Lung (tissue), 12 donors: ENCODE measurements around the gene C1RL. TPM values are rescaled to one million over a fixed set of nuclear protein-coding genes. Genes with fewer than 3 reads are reported as not detected.
A peak's percentile ranks its signal among the peaks of the same experiment; 100 is the strongest.

ENCODE experiments used
- ATAC-seq: fragments of 200-7000 bp; cut with Tn5 transposase; one replicate; pipeline ENCODE4 v1.9.1; 2020; ENCODE audit warnings: moderate number of reproducible peaks; ENCODE audit not compliant: insufficient read depth, low FRiP score
- DNase-seq, 3 donors: peaks; one replicate each; pipeline ENCODE4 v3.0.0-alpha.2; 2013 to 2017
- H3K27ac ChIP-seq, 2 donors: one replicate each; pipeline ENCODE4 v1.5.1; 2013; ENCODE audit warnings: mild to moderate bottlenecking in 2 of 2, moderate library complexity in 2 of 2, control low read depth in 1 of 2, inconsistent platforms in 1 of 2, low read depth in 1 of 2, low read length in 1 of 2
- H3K27me3 ChIP-seq, 3 donors: one replicate each; pipeline ENCODE4 v1.5.1; 2013; ENCODE audit warnings: low read length in 2 of 3; ENCODE audit not compliant: control insufficient read depth in 3 of 3, insufficient read depth in 3 of 3
- H3K36me3 ChIP-seq, 4 donors: one replicate each; pipeline ENCODE4 v1.5.1; 2013; ENCODE audit warnings: low read length in 4 of 4, mild to moderate bottlenecking in 1 of 4, moderate library complexity in 1 of 4; ENCODE audit not compliant: control insufficient read depth in 4 of 4, insufficient read depth in 4 of 4
- H3K4me1 ChIP-seq, 5 donors: one replicate each; pipeline ENCODE4 v1.5.1; 2013; ENCODE audit warnings: low read length in 5 of 5, mild to moderate bottlenecking in 2 of 5, moderate library complexity in 1 of 5; ENCODE audit not compliant: control insufficient read depth in 5 of 5, insufficient read depth in 5 of 5
- H3K4me3 ChIP-seq: one replicate; pipeline ENCODE4 v1.5.1; 2013; ENCODE audit warnings: mild to moderate bottlenecking, control low read depth, moderate library complexity
- H3K9ac ChIP-seq, 2 donors: one replicate each; pipeline ENCODE4 v1.5.1; 2013; ENCODE audit warnings: low read length in 2 of 2, control low read depth in 1 of 2; ENCODE audit not compliant: insufficient read depth in 1 of 2
- H3K9me3 ChIP-seq, 4 donors: one replicate each; pipeline ENCODE4 v1.5.1; 2013; ENCODE audit warnings: low read length in 3 of 4, mild to moderate bottlenecking in 1 of 4, moderate library complexity in 1 of 4; ENCODE audit not compliant: control insufficient read depth in 4 of 4, insufficient read depth in 3 of 4
- CTCF ChIP-seq: IDR thresholded peaks from 2 replicates; pipeline ENCODE4 v1.5.1; 2012; ENCODE audit warnings: mild to moderate bottlenecking; ENCODE audit errors: control extremely low read depth, extremely low read depth
- WGBS, 2 donors: extraction: QIAGEN DNeasy Blood & Tissue Kit; methylation state at CpG; one replicate each; pipeline ENCODE4 v1.1.7; 2013; 5-methylcytosine and 5-hydroxymethylcytosine counted together
- polyA plus RNA-seq, 2 donors: library from polyadenylated mRNA; stranded (reverse); fragments of 200-250 nt; gene quantifications; one replicate each; pipeline ENCODE4 v1.2.1, GENCODE V29; 2013
- total RNA-seq, 2 donors: library from RNA; depleted of rRNA in 1 of 2; stranded (reverse); fragments of >200 nt in 1 of 2; gene quantifications; one replicate each; pipeline ENCODE4 v1.2.1, GENCODE V29; 2014 to 2021
- donor health status: control.
- donor health status: control.
- donor health status: Bipolar disorder and iron deficiency.
- donor health status: healthy.
- donor health status: DM: yes; HTN: yes; CAD: no.

The C1RL gene
- total and polyA plus RNA-seq, 4 donors: 60.5 to 116 (median 86.5) TPM

DNA sequence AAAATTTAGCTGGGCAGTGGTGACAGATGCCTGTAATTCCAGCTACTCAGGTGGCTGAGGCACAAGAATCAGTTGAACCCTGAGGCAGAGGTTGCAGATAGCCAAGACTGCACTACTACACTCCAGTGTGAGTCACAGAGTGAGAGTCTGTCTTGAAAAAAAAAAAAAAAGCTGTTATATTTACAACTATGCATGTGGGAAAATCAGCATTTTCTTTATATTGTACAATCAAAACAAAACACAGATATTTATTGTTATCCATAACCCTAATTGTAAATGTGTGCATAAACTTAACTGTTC lies 29.2 kb downstream of the C1RL start:
- no peak overlapping the region for H3K9ac ChIP-seq
- no peak for DNase-seq
- no peak overlapping the region for H3K4me3 ChIP-seq
- peaks cover 0 to 5% (median 0%) of the 10 kb centered on the region in 4 donors for H3K9me3 ChIP-seq
- peaks cover 0 to 22% (median 14%) of the 10 kb centered on the region in 4 donors for H3K36me3 ChIP-seq
- H3K4me1 ChIP-seq: peaks cover 0 to 4% (median 3%) of the 10 kb centered on the region in 5 donors
- H3K27ac ChIP-seq: peak overlapping the region in 1 of 2 donors; percentile 58
- no peaks in the 10 kb centered on the region for H3K27me3 ChIP-seq
- peak; percentile 38 for ATAC-seq
- no peak for TF ChIP-seq CTCF

- Histone ChIP-seq H3K36me3 (peaks cover 0 to 15% (median 9%) of the 10 kb centered on the region in 4 donors), H3K9ac (no peak overlapping the region), H3K27me3 (no peaks in the 10 kb centered on the region), H3K27ac (no peak overlapping the region), H3K4me1 (peaks cover 0 to 4% (median 3%) of the 10 kb centered on the region in 5 donors), H3K4me3 (no peak overlapping the region), H3K9me3 (peaks cover 0 to 2% (median 0%) of the 10 kb centered on the region in 4 donors)
- no peak for TF ChIP-seq CTCF
- ATAC-seq: no peak
- no peak for DNase-seq
- WGBS, 2 donors: 70 to 74% methylated on average over 4 of the region's 4 CpGs
Measured at GRCh38 chr12:7078163-7078562, 30.9 kb downstream of the C1RL start.

DNA sequence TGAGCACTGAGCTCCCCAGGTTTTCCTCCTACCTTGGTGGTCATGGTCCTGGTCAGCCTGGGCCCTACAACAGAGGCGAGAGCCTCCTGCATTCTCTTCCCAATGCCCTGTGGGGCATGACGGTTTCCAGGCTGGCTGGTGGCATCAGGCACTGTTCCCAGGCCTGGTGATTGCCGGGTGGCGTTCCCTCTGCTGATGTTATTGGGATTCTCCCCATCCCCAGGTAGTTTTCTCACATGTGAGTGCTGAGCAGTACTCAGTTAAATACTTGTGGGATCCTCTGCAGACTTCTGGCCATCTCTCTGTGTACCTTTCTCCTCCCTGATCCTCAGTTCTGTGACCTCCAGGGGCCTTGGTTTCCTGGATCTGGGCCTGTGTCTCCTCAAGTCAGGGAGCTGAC lies 32.5 kb downstream of the C1RL start:
- H3K36me3 ChIP-seq: peaks cover 0 to 9% (median 6%) of the 10 kb centered on the region in 4 donors
- DNase-seq (no peak), ATAC-seq (no peak)
- H3K9ac ChIP-seq: no peak overlapping the region
- H3K4me3 ChIP-seq: no peak overlapping the region
- TF ChIP-seq CTCF: no peak
- peaks cover 0 to 4% (median 2%) of the 10 kb centered on the region in 5 donors for H3K4me1 ChIP-seq
- WGBS, 2 donors: 94 to 96% methylated on average over 4 of the region's 4 CpGs
- H3K27me3 ChIP-seq: no peaks in the 10 kb centered on the region
- no peaks in the 10 kb centered on the region for H3K9me3 ChIP-seq
- H3K27ac ChIP-seq: no peak overlapping the region

GRCh38 chr12:7075939-7076338 lies 33.1 kb downstream of the C1RL start:
- H3K27me3 ChIP-seq: no peaks in the 10 kb centered on the region
- ATAC-seq (no peak), DNase-seq (peak in 1 of 3 donors; percentile 56)
- no peak overlapping the region for H3K27ac ChIP-seq
- no peak for TF ChIP-seq CTCF
- no peak overlapping the region for H3K9ac ChIP-seq
- 47 to 56% methylated on average over 3 of the region's 3 CpGs for WGBS, 2 donors
- H3K4me3 ChIP-seq: no peak overlapping the region
- peaks cover 0 to 9% (median 4%) of the 10 kb centered on the region in 4 donors for H3K36me3 ChIP-seq
- H3K4me1 ChIP-seq: peaks cover 0 to 4% (median 0%) of the 10 kb centered on the region in 5 donors
- H3K9me3 ChIP-seq: no peaks in the 10 kb centered on the region
